SKM-1 (cell line): ENCODE results near the gene CLDN11.

Source experiments
- DNase-seq: peaks from one replicate; lab custom pipeline; 2025; ENCODE audit not compliant: unreplicated experiment; lab: John Stamatoyannopoulos, UW

The CLDN11 gene

DNA sequence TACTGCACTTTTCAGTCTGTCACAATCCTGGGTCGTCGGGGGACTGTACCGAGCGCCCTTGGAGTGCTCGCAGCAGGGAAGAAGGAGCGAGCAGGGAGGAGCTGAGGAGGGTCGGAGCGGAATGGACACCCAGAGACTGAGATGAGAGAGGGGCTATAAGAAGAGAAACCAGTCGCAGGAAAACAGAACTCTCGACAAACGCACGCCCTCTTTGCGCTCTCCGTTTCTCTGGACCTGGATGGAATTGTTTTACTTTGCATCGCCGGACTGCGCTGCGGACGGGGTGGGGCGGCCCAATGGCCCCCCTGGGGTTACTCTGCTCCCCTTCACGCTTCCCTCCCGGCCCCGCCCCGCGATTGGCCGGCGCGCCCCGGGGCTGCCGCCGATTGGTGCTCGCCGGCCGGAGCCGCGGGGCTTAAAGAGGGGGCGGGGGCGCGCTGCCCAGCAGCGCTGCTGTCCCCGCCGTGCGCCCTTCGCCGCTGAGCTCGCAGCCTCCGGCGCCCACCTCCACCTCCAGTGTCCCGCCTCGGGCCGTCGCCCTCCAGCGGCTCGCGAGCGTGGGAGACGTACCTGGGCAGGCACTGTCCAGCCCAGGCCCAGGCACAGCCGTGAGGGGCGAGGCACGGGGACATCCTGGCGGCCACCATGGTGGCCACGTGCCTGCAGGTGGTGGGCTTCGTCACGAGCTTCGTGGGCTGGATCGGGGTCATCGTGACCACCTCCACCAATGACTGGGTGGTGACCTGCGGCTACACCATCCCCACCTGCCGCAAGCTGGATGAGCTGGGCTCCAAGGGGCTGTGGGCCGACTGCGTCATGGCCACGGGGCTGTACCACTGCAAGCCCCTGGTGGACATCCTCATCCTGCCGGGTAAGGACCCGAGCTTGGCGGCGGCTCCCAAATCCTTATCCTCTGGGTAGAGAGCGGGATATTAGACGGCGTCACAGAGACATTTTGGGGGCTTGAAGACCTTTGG is at the start of gene CLDN11:
TSS of gene CLDN11 (plus strand) at position 447 of the 977 bp plus-strand sequence. CDS start at position 646, 199 bp downstream.
- DNase-seq: no peak

DNA sequence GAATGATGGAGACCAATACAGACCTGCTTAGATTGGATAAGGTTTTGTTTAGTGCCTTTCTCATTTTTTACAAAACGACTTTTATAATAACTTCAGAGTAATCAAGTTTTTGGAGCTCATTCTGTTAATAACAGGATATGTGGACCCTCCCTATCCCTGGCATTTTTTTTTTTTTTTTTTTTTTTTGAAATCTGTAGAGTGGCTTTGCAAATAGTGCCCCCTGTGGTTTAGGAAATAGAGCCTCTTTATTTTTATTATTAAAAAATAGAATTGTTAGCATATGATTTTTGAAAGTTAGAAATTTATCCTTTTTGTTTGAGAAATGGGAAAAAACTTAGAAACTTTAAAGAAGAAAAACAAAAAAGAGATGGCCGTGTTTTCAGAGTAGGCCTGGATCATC is 49.7 kb upstream of the CLDN11 start:
- DNase-seq: no peak

DNA sequence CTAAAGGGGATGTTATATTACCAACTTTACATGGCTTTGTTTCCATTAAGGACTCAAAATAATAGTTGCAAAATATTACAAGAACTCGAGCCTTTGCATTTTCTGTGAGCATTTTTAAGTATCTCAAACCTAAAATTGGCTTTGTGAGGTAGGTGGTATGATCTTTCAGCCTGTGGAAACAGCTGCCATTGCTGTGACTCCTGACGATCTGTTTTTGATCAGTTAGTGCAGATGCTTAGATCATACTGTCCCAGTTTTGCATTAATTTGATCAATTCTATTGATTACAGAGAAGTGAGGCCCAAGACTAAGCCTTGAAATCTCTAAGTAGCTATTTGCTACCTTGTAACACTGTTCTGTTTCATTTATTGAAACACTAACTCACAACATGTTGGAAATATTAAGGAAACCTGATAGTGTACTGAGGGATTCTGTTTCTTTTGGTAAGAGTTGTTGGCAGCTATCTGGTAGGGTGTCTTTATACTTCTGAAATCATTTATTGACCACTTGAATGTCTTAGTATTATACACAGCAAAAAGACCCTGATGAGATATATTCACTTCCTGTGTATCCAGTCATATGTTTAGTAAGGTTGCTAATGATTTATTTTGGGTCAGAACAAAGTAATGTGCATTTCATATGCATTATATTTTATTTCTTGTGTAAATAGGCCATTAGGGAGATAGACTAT is 46.3 kb upstream of the CLDN11 start:
- DNase-seq: no peak

DNA sequence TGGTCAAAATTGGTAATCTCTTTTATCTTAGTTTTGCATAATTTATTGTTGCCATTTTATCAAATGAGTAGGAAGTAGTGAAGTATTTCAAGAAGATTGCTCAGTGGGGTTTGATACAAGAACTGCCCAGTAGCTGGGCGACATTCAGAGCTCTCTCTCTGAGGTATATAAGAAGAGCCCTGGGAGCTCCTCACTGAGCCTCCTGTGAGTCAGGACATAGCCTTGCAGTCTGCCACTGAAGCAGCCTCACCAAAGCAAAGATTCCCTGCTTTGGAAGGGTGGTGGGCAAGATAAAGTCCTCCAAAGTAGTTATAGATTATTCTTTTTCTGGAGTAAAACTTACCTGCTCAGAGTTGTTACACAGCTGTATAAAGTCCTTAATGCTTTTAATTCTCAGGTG is 35.1 kb upstream of the CLDN11 start:
- DNase-seq: no peak

DNA sequence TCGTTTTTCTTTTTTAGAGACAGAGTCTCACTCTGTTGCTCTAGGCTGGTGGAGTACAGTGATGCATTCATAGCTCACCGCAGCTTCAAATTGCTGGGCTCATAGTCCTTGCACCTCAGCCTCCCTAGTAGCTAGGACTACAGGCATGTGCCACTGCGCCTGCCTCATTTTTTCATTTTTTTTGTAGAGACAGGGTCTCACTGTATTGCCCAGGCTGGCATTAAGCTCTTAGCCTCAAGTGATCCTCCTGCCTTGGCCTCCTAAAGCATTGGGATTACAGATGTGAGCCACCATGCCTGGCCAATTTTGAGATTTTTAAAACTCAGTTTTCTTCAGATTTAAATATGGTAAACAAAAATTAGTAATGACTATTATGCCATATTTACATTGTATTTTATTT is 32.2 kb upstream of the CLDN11 start:
- no peak for DNase-seq

DNA sequence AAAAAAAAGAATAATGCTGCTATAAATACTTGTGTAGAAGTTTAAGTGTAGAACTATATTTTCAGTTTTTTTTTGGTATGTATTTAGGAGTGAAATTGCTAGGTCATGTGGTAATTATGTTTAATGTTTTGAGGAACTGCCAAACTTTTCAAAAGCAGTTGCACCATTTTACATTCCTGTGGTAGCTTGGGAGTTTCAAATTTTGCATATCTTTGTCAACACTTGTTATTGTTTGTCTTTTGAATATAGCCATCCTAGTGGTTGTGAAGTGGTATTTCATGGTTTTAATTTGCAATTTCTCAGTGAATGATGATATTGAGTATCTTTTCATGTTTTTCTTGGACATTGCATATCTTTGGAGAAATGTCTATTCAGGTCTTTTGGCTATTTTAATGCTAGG is 30.7 kb upstream of the CLDN11 start:
- no peak for DNase-seq

DNA sequence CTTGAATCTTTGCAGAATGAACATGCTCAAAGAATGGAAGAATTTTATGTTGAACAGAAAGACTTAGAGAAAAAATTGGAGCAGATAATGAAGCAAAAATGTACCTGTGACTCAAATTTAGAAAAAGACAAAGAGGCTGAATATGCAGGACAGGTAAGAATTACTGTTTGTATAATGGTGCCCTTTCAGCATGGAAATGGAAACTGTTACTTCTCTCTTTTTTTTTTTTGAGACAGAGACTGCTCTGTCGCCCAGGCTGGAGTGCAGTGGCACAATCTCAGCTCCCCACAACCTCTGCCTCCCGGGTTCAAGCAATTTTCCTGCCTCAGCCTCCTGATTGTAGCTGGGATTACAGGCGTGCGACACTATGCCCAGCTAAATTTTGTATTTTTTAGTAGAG is 27.6 kb upstream of the CLDN11 start:
- no peak for DNase-seq

DNA sequence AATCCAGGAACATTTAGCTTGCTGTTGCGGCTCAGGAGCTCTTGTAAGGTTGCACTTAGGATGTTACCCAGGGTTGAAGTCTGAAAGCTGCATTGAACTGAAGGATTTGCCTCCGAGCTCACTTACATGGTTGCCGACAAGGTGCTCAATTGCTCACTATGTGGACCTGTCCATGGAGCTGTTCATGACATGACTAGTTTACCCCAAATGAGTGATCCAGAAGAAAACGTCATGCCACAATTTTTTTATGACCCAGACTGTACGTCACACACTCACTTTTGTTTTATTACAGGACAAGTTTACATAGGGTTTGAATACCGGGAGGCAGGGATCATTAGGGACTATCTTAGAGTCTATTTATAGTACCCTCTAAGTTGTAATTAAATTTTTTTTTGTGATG is 21.0 kb upstream of the CLDN11 start:
- no peak for DNase-seq

DNA sequence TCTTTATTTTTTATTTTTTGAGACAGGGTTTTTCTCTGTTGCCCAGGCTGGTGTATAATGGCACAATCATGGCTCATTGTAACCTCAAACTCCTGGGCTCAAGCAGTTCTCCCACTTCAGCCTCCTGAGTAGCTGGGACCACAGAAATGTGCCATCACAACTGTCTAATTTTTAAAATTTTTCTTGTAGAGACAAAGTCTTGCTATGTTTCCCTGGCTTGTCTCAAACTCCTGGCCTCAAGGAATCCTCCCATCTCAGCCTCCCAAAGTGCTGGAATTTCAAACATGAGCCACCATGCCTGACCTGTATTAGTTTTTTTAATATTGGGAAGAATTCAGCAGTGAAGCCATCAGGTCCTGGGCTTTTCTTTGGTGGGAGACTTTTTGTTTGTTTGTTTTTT is 13.6 kb upstream of the CLDN11 start:
- no peak for DNase-seq

DNA sequence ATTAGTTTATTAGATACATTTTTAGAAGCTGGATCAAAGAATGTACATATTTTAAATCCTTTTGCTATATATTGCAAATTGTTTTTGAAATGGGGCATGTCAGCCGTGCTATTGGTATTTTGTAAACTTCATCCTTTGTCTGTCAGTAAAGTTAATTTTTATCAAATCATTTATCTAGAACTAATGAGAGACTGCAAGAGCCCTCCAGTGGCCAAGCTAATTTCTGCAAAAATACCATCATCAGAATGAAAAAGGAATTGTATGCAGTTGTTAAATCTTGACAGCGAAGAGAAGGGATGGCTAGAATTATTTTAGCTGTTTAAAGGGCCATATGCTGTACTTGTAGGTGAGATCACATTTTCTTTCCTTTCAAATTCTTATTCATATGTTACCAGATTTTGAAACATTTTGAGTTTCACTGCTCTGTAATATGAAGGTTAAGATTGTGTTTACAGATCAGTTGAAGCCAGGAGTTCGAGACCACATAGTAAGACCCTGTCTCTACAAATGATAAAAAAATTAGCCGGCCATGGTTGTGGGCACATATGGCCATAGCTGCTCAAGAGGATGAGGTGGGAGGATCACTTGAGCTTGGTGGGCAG is 8.1 kb upstream of the CLDN11 start:
- DNase-seq: no peak

DNA sequence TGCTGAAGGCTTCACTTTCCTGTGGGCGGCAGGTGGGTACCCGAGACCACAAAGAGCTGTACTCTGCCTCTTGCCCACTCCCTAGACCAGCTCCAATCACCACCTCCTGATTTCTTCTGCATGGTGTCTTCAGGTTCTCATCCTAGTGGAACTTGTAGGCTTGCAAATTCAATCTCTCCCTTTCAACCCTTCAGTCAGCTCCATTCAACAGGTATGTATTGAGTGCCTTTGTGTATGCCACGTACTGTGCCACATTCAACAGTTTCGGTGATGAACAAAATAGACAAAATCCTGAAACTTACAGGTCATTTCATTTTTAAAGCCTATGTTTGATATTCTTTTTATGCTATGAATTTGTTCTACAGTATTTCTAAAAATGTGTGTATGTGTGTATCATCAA is 5.4 kb upstream of the CLDN11 start:
- no peak for DNase-seq

DNA sequence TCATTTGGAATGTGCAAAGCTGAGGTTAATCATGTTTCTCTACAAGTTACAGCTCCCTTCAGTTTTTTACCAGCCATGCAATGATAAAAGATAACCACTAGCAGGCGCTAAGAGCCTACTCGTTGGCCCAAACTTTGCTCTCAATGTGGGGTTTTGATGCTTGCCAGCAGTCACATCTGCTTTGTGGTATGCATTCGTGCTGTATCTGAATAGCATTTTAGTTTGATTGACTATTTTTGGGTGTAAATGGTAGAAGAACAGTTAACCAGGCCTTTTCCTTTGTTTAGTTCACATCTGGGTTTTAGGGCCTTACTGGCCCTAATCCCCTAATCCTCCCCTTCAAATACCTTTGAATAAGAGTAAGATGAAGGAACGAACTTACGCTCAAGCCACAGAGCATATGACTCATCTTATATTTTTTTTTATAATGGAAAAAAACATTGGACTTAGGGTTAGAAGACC is 4.4 kb upstream of the CLDN11 start:
- DNase-seq: peak; percentile 43

DNA sequence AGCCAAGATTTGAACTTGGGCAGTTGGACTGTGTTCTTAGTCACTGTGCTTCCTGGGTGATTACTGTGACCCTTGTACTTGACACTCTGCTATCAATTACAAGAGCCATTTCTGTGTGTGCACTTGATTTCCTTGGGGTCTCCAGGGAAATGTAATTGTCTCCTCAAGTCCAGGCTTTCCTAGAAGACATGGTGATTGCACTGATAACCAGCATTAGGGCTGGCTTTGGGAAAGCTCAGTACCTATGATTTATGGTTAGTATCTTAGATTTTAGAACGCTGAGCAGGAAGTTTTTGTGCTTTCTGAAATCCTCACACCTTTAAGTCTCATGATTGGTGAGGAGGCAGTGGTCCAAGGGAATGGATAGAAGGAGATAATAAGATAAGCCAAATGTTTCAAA is 1.6 kb upstream of the CLDN11 start:
- DNase-seq: no peak

DNA sequence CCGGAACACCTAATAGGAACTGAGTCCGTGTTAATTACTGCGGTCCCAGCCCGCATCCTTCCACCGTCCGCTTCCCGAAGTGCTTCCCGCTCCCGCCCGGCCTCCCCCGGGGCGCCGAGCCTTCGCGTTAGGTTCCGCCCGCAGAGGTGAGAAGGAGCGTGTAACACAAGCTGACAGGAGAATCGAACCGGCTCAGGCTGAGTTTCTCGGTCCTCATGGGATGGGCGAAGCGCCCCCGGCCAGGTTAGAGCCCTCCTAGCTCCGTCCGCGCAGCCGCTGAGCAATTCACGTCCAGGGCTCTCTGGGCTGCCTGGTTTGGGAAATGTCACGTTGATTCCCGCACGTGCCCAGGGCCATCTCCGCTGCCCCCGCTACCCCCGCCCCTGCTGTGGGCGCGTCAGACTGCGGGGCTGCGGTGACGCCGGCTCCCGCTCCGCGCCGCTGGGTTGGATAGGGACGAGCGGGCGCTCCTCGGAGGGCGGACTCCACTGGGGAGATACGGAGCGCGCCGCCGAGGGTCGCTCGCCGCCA is 954 bp downstream of the CLDN11 start:
- DNase-seq: no peak

DNA sequence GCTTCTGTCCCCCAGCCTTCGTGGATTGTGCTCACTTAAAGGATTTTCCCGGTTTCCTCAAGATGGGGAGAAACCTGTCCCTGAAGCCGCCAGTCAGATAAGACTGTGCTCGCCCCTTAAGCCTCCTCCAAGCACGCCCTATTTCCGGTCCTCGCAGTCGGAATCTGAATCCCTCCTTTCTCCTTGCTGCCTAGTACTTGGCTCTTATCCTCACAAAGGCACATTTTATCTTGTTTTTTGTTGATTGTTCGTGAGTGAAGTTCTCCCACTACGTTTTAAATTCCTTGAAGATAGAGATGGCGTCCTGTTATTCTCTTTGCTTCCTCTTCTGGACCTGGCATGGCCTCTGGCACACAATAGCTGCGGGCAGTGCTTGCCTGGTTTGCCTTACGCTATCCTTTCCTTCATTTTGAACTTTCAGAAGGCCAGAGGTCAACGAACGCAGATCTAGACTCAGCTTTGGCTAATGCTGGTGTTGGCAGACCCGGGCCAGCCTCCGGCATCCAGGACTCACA is 1.7 kb downstream of the CLDN11 start:
- no peak for DNase-seq

DNA sequence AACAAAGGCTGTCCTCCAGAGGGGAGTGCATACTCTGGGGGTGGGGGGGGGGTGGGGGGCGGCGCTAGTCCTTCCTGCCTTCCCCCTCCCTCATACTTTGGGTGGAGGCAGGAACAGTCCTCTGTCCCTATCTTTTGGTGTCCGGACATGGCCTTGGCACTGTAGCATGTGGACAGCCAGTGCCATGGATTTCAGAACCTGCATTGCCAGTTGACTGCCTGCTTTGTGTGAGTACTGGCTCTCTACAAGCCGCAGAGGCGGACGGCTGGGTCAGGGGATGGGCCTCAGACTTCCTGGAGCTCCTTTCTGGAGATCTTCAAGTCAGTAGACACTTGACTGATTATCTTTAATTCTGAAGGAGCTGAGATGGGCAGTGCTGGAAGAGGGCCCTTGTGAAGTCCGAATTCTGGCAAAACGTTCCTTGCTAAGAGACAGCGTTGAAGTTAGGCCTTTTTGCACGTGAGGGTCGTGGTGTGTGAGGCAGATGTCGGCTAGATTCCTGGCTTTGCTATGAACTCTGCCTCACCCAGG is 2.5 kb downstream of the CLDN11 start:
- no peak for DNase-seq

DNA sequence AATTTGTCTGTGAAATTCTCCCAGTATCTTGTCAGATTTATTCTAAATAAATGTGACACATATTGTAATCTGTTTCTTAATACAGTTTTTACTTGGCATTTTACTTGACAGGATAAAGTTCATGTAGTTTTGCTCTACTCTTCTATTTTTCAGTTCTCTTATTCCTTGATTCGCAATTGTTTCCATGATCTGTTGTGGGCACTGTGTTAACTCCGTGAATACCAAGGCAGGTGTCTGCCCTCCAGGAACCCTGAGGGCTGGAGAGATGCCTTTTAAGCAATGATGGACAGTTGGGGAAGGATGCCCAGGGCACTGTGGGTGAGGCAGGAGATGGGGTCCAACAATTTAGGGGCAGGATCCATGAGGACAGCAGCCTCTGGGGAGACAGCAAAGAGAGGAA is 3.1 kb downstream of the CLDN11 start:
- no peak for DNase-seq

DNA sequence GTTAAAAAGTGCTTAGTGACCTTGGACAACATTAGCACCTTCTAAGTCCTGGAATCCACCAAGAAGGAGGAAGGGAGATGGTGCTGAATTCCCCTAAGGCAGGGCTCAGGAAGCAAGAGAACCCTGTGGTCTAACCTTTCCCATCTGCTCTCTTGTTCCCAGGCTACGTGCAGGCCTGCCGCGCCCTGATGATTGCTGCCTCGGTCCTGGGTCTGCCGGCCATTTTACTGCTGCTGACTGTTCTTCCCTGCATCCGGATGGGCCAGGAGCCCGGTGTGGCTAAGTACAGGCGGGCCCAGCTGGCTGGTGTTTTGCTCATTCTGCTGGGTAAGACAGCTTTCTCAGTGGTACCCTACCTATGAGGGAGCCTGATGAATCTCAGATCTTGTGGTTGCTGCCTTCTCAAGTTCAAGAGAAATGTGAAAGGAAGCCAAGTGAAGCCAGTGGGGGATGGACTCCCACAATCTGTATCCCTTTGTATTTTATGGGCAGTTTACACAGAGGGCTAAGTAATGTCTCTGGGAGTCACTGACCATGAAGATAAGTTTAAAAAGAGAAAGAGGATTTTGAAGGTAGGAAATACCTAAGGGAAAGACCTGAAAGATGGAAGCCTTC is 4.4 kb downstream of the CLDN11 start:
- no peak for DNase-seq

DNA sequence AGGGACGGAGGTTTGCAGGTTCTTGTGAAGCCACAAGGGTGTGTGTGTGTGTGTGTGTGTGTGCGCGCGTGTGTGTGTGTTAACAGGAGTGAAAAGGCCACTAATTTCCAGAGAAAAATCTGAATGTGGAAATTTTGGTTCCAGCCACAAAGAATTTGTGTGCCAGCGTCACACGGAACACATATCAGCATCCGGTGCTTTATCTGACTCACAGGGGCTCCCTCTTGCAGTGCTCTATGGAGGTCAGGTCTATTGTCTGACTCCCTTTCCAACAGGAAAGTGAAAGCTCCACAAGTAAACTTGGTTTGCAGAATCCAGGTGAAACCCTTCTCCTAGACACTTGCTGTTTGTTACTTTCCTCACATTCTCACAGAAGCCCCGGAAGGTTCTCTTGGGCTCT is 6.2 kb downstream of the CLDN11 start:
- DNase-seq: no peak

DNA sequence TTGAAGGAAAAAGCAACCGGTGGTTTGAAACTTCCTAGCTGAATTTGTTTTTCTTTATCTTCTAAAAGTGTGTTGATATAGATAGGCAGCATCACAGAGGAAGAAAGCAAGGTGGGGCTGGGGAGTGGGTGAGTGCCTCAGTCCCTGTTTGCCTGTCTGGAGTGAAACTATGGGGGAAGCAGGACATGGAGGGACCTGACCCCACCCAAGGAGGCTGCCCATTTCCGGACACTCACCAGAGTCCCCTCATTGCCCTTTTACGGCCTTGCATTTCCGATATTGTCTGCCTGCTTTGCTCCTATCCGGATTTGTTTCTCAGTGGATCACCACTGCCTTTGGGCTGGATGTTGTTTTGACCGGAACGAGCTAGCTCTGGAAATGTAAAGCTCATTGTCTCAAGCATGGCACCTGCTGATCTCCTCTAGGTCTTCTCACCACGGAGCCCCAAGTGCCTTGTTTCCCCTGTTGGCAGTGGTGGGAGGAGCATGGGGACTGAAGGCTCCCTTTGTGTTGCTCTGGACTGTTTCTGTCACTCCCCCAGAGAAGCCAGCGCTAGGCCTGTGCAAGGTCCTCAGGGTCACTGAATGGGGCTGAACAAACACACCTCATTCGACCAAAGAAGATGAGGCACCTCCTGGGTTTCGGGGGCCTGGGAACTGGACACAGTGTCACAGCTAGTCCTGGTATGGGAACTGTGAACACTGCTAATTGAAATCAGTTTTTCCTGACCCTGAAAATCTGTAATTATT is 7.0 kb downstream of the CLDN11 start:
- DNase-seq: no peak
